OCI-LY7 (cell line): Measurements from ENCODE around the gene GLI3. TPM values are rescaled to one million over a fixed set of nuclear protein-coding genes. Genes with fewer than 3 reads are reported as not detected.

Experiments
- BruUV-seq: library from RNA; stranded (reverse); fragments of 400-500 nt; replicated peaks from 2 replicates; lab custom pipeline; 2021; lab: Mats Ljungman, UMichigan
- CTCF ChIA-PET: fragments of 300-600 bp; sonication (Branson Sonifier 250); formaldehyde crosslinking; loops from one replicate; lab custom pipeline; 2022; ENCODE audit warnings: antibody characterized with exemption; ENCODE audit not compliant: unreplicated experiment; lab: Charles Lee
- POLR2A ChIA-PET: fragments of 300-600 bp; sonication (Branson Sonifier 250); formaldehyde crosslinking; loops from one replicate; lab custom pipeline; 2022; ENCODE audit warnings: antibody characterized with exemption; lab: Charles Lee
- DNase-seq: peaks from one replicate; pipeline ENCODE4 v3.0.0-alpha.2; 2015; ENCODE audit warnings: low spot score
- H2AFZ ChIP-seq: fragments of 200-600 bp; sonication (generic), shearing (Covaris generic); 2 replicates; pipeline ENCODE4 v1.6.1; 2014; ENCODE audit warnings: mild to moderate bottlenecking, antibody characterized with exemption, low read length, moderate library complexity
- H3K27ac ChIP-seq: fragments of 200-600 bp; sonication (generic); 2 replicates; pipeline ENCODE4 v1.5.1; 2014; ENCODE audit warnings: mixed run types, low read depth, mild to moderate bottlenecking, moderate library complexity, low read length, inconsistent platforms; ENCODE audit not compliant: poor library complexity, severe bottlenecking
- H3K36me3 ChIP-seq: fragments of 200-600 bp; sonication (generic); 2 replicates; pipeline ENCODE4 v1.6.1; 2014; ENCODE audit warnings: mild to moderate bottlenecking, antibody characterized with exemption, low read length, moderate library complexity, mixed read lengths; ENCODE audit not compliant: insufficient read depth
- H3K4me1 ChIP-seq: fragments of 200-600 bp; sonication (generic); 2 replicates; pipeline ENCODE4 v1.5.1; 2014; ENCODE audit warnings: mild to moderate bottlenecking, low read length; ENCODE audit not compliant: insufficient read depth, poor library complexity, severe bottlenecking
- H3K4me2 ChIP-seq: fragments of 200-600 bp; sonication (generic); 2 replicates; pipeline ENCODE4 v1.6.1; 2014; ENCODE audit warnings: mild to moderate bottlenecking, low read length
- H3K4me3 ChIP-seq: fragments of 200-600 bp; sonication (generic); 2 replicates; pipeline ENCODE4 v1.5.1; 2014; ENCODE audit warnings: mild to moderate bottlenecking, low read depth, low read length; ENCODE audit not compliant: poor library complexity, severe bottlenecking
- H3K79me2 ChIP-seq: fragments of 200-600 bp; sonication (generic); 2 replicates; pipeline ENCODE4 v1.6.1; 2016; ENCODE audit warnings: low read depth, mild to moderate bottlenecking, low read length, moderate library complexity, mixed read lengths; ENCODE audit not compliant: insufficient read depth
- H3K9me2 ChIP-seq: fragments of 200-600 bp; sonication (generic); 2 replicates; pipeline ENCODE4 v1.6.1; 2016; ENCODE audit warnings: mild to moderate bottlenecking, low read length, mixed read lengths; ENCODE audit not compliant: insufficient read depth
- H3K9me3 ChIP-seq: fragments of 200-600 bp; sonication (generic); 2 replicates; pipeline ENCODE4 v1.6.1; 2014; ENCODE audit warnings: mild to moderate bottlenecking, mixed run types, low read length, mixed read lengths
- H4K20me1 ChIP-seq: fragments of 200-600 bp; sonication (generic); 2 replicates; pipeline ENCODE4 v1.6.1; 2014; ENCODE audit warnings: mild to moderate bottlenecking, antibody characterized with exemption, low read length, moderate library complexity, mixed read lengths; ENCODE audit not compliant: insufficient read depth
- CTCF ChIP-seq: fragments of 200-600 bp; sonication (generic); conservative IDR thresholded peaks from 2 replicates; pipeline ENCODE4 v1.5.1; 2014; ENCODE audit warnings: mild to moderate bottlenecking, antibody characterized with exemption, low read length, moderate library complexity, mixed read lengths
- EZH2phosphoT487 ChIP-seq: fragments of 200-600 bp; sonication (generic); IDR thresholded peaks from 2 replicates; pipeline ENCODE4 v1.6.1; 2018; ENCODE audit warnings: low read depth, borderline replicate concordance, mild to moderate bottlenecking, mixed run types, antibody characterized with exemption, low read length, moderate library complexity, mixed read lengths
- intact Hi-C: fragments of 100-400 bp; cut with micrococcal nuclease; formaldehyde crosslinking; loops from one replicate; pipeline ENCODE4 v1.10.0; 2022; ENCODE audit not compliant: unreplicated experiment
- total RNA-seq, 2 experiments: library from RNA; depleted of rRNA in 1 of 2; stranded (reverse); fragments of >200 nt in 1 of 2; shearing (Covaris generic) in 1 of 2; gene quantifications; 2 replicates each; pipeline ENCODE4 v1.2.3, GENCODE V29; 2014 to 2022

The GLI3 gene
- total RNA-seq, 2 experiments from 2014 or later, result not detected

- Histone ChIP-seq H3K79me2 (no peaks in the 10 kb centered on the region), H3K9me2 (no peaks in the 10 kb centered on the region), H3K27ac (no peak overlapping the region), H4K20me1 (no peaks in the 10 kb centered on the region), H3K9me3 (no peaks in the 10 kb centered on the region), H3K36me3 (no peaks in the 10 kb centered on the region), H2AFZ (no peak overlapping the region), H3K4me1 (no peaks in the 10 kb centered on the region), H3K4me2 (no peak overlapping the region), H3K4me3 (no peak overlapping the region)
- CTCF ChIA-PET, result no interaction called here
- TF ChIP-seq CTCF, result no peak
- TF ChIP-seq EZH2phosphoT487, result no peak
- no TSS peak for BruUV-seq
- POLR2A ChIA-PET, result no interaction called here
- no peak for DNase-seq
- intact Hi-C loops, result no loop called here
These were observed 99.6 kb downstream of the GLI3 start for GRCh38 chr7:42137431-42137830.

- no peak for DNase-seq
- intact Hi-C loops, result no loop called here
- ChIA-PET CTCF (no interaction called here), POLR2A (no interaction called here)
- Histone ChIP-seq H3K36me3 (no peaks in the 10 kb centered on the region), H3K27ac (no peak overlapping the region), H3K4me2 (no peak overlapping the region), H3K9me3 (no peaks in the 10 kb centered on the region), H3K4me3 (no peak overlapping the region), H4K20me1 (no peaks in the 10 kb centered on the region), H2AFZ (no peak overlapping the region), H3K4me1 (no peaks in the 10 kb centered on the region), H3K79me2 (no peaks in the 10 kb centered on the region), H3K9me2 (no peaks in the 10 kb centered on the region)
- TF ChIP-seq CTCF, result no peak
- no TSS peak for BruUV-seq
These were observed 101.3 kb downstream of the GLI3 start for GRCh38 chr7:42135728-42136127.

GRCh38 chr7:42134276-42134876, 102.6 kb downstream of the GLI3 start:
- ChIA-PET POLR2A (no interaction called here), CTCF (no interaction called here)
- BruUV-seq, result no TSS peak
- no peaks in the 10 kb centered on the region for H3K79me2 ChIP-seq
- no peak overlapping the region for H3K4me3 ChIP-seq
- H3K36me3 ChIP-seq, result no peaks in the 10 kb centered on the region
- H3K4me2 ChIP-seq, result no peak overlapping the region
- DNase-seq, result no peak
- H3K4me1 ChIP-seq, result no peaks in the 10 kb centered on the region
- no peak overlapping the region for H3K27ac ChIP-seq
- intact Hi-C loops, result no loop called here
- H4K20me1 ChIP-seq, result no peaks in the 10 kb centered on the region
- H3K9me3 ChIP-seq, result no peaks in the 10 kb centered on the region
- TF ChIP-seq EZH2phosphoT487 (no peak), CTCF (no peak)
- H3K9me2 ChIP-seq, result no peaks in the 10 kb centered on the region
- no peak overlapping the region for H2AFZ ChIP-seq
